GM23248 (cell line): ENCODE results near the gene RMC1. TPM values are rescaled to one million over a fixed set of nuclear protein-coding genes. Genes with fewer than 3 reads are reported as not detected.
"Not testable (repeated sequence)": the region's sequence is repeated elsewhere in the genome, so short reads cannot be mapped to it uniquely, and the experiment has no call there.

ENCODE experiments used
- DNase-seq: peaks from one replicate; pipeline ENCODE4 v3.0.0-alpha.2; 2015
- H2AFZ ChIP-seq: fragments of 200-600 bp; sonication (generic); 2 replicates; pipeline ENCODE4 v1.6.1; 2016; ENCODE audit warnings: antibody characterized with exemption
- H3F3A ChIP-seq: fragments of 200-600 bp; sonication (generic); 2 replicates; pipeline ENCODE4 v1.6.1; 2016; ENCODE audit warnings: mild to moderate bottlenecking, antibody characterized with exemption, mixed run types; ENCODE audit not compliant: insufficient read depth
- H3K27ac ChIP-seq: fragments of 200-600 bp; sonication (generic); 2 replicates; pipeline ENCODE4 v1.5.1; 2016; ENCODE audit warnings: mild to moderate bottlenecking
- H3K27me3 ChIP-seq: fragments of 200-600 bp; sonication (generic); replicated peaks from 2 replicates; pipeline ENCODE4 v1.6.1; 2016; ENCODE audit warnings: mild to moderate bottlenecking; ENCODE audit not compliant: insufficient read depth
- H3K36me3 ChIP-seq: fragments of 200-600 bp; sonication (generic); 2 replicates; pipeline ENCODE4 v1.6.1; 2016; ENCODE audit warnings: low read depth, mild to moderate bottlenecking
- H3K4me1 ChIP-seq: fragments of 200-600 bp; sonication (generic); 2 replicates; pipeline ENCODE4 v1.6.1; 2016; ENCODE audit warnings: mild to moderate bottlenecking; ENCODE audit not compliant: insufficient read depth
- H3K4me2 ChIP-seq: fragments of 200-600 bp; sonication (generic); one replicate; pipeline ENCODE4 v1.6.1; 2016; ENCODE audit warnings: mild to moderate bottlenecking; ENCODE audit not compliant: unreplicated experiment
- H3K4me3 ChIP-seq: fragments of 200-600 bp; sonication (generic); 2 replicates; pipeline ENCODE4 v1.5.1; 2016; ENCODE audit warnings: mild to moderate bottlenecking
- H3K79me2 ChIP-seq: fragments of 200-600 bp; sonication (generic); 2 replicates; pipeline ENCODE4 v1.6.1; 2016; ENCODE audit warnings: mild to moderate bottlenecking; ENCODE audit not compliant: insufficient read depth
- H3K9ac ChIP-seq: fragments of 200-600 bp; sonication (generic); 2 replicates; pipeline ENCODE4 v1.6.1; 2016; ENCODE audit warnings: mild to moderate bottlenecking
- H3K9me2 ChIP-seq: fragments of 200-600 bp; sonication (generic); 2 replicates; pipeline ENCODE4 v1.6.1; 2016; ENCODE audit warnings: mixed run types, mild to moderate bottlenecking, moderate library complexity; ENCODE audit not compliant: insufficient read depth
- H3K9me3 ChIP-seq: fragments of 200-600 bp; sonication (generic); one replicate; pipeline ENCODE4 v1.6.1; 2017; ENCODE audit warnings: low read depth
- H4K20me1 ChIP-seq: fragments of 200-600 bp; sonication (generic); 2 replicates; pipeline ENCODE4 v1.6.0; 2016; ENCODE audit not compliant: insufficient read depth
- EZH2 ChIP-seq: fragments of 200-600 bp; sonication (generic); IDR thresholded peaks from 2 replicates; pipeline ENCODE4 v1.6.1; 2018; ENCODE audit warnings: antibody characterized with exemption, mild to moderate bottlenecking; ENCODE audit not compliant: insufficient read depth, poor library complexity, severe bottlenecking
- EZH2phosphoT487 ChIP-seq: fragments of 200-600 bp; sonication (generic); IDR thresholded peaks from 2 replicates; pipeline ENCODE4 v1.6.1; 2018; ENCODE audit warnings: antibody characterized with exemption, moderate library complexity, mild to moderate bottlenecking, low read depth; ENCODE audit not compliant: insufficient read depth
- WGBS, 2 experiments: methylation state at CpG; one replicate each; pipeline ENCODE4 v1.1.6; 2015 to 2017; ENCODE audit warnings: low lambda C conversion rate in 2 of 2, low coverage in 1 of 2; ENCODE audit errors: missing lambda C conversion rate in 2 of 2; 5-methylcytosine and 5-hydroxymethylcytosine counted together
- in situ Hi-C: fragments of 300-500 bp; cut with MboI; formaldehyde crosslinking; loops from 2 replicates; pipeline ENCODE4 v1.15.0; 2020
- polyA plus RNA-seq: library from polyadenylated mRNA; unstranded; fragments of >200 nt; fragmentation: Nextera tagmentation; extraction: Ambion mirVana; gene quantifications from 2 replicates; pipeline ENCODE4 v1.2.1, GENCODE V29; 2016
- total RNA-seq: library from RNA; depleted of rRNA; stranded (reverse); fragments of >200 nt; shearing (Covaris generic); gene quantifications from 2 replicates; pipeline ENCODE4 v1.2.3, GENCODE V29; 2014

RMC1 gene
- total and polyA plus RNA-seq, 2 experiments from 2014 or later = 22.1 to 22.8 TPM

- TF ChIP-seq EZH2 (no peak), EZH2phosphoT487 (no peak)
- Histone ChIP-seq H3K79me2 (peaks cover 40% of the 10 kb centered on the region), H3K9me3 (no peaks in the 10 kb centered on the region), H3K27ac (no peak overlapping the region), H3K36me3 (peaks cover 5% of the 10 kb centered on the region; the same call in 1 of the 2 replicates), H3K9me2 (no peaks in the 10 kb centered on the region), H3K4me1 (peaks cover 6% of the 10 kb centered on the region; the same call in 1 of the 2 replicates), H2AFZ (no peak overlapping the region), H3K9ac (peak overlapping the region; percentile 85), H4K20me1 (no peaks in the 10 kb centered on the region), H3K4me3 (peak overlapping the region; percentile 91), H3K27me3 (no peaks in the 10 kb centered on the region), H3K4me2 (peak overlapping the region; percentile 82), H3F3A (no peaks in the 10 kb centered on the region)
- WGBS, 2 experiments = 98% methylated on average over 3 of the region's 3 CpGs
- in situ Hi-C loops = no loop called here
- DNase-seq = no peak
Observed at GRCh38 chr18:23504720-23505119, 1.4 kb downstream of the RMC1 start.

GRCh38 chr18:23506393-23506792 is 3.1 kb downstream of the RMC1 start:
- DNase-seq = no peak
- H3K9me2 ChIP-seq = no peaks in the 10 kb centered on the region
- no peaks in the 10 kb centered on the region for H4K20me1 ChIP-seq
- no peak overlapping the region for H3K4me3 ChIP-seq
- in situ Hi-C loops = no loop called here
- no peak overlapping the region for H3K4me2 ChIP-seq
- H3K4me1 ChIP-seq = peaks cover 6% of the 10 kb centered on the region; the same call in 1 of the 2 replicates
- H3K9ac ChIP-seq = no peak overlapping the region
- H3K27me3 ChIP-seq = no peaks in the 10 kb centered on the region
- 86 to 88% methylated on average over 6 of the region's 6 CpGs for WGBS, 2 experiments
- no peaks in the 10 kb centered on the region for H3K9me3 ChIP-seq
- no peak overlapping the region for H2AFZ ChIP-seq
- H3F3A ChIP-seq = no peaks in the 10 kb centered on the region
- H3K36me3 ChIP-seq = peaks cover 22% of the 10 kb centered on the region
- H3K79me2 ChIP-seq = peaks cover 40% of the 10 kb centered on the region
- TF ChIP-seq EZH2phosphoT487 (no peak), EZH2 (no peak)
- no peak overlapping the region for H3K27ac ChIP-seq

- H3K4me1 ChIP-seq, H3K4me3 ChIP-seq, H3K27me3 ChIP-seq, in situ Hi-C loops, H2AFZ ChIP-seq, H3K4me2 ChIP-seq, H3K9ac ChIP-seq, H3K27ac ChIP-seq, H4K20me1 ChIP-seq, H3K9me2 ChIP-seq, H3K9me3 ChIP-seq, DNase-seq: not testable (repeated sequence)
- 98 to 100% methylated on average over 2 of the region's 2 CpGs for WGBS, 2 experiments
- Histone ChIP-seq H3K79me2 (peaks cover 17% of the 10 kb centered on the region), H3F3A (peaks cover 11% of the 10 kb centered on the region; the same call in 1 of the 2 replicates), H3K36me3 (peaks cover 27% of the 10 kb centered on the region)
Observed at GRCh38 chr18:23510923-23511322, 7.6 kb downstream of the RMC1 start.

GRCh38 chr18:23512216-23512615 is 8.9 kb downstream of the RMC1 start:
- H2AFZ ChIP-seq, in situ Hi-C loops, H3K9me2 ChIP-seq, H3K4me2 ChIP-seq, H3K9ac ChIP-seq, H3K27me3 ChIP-seq, H3K4me3 ChIP-seq, H3K4me1 ChIP-seq, H3K9me3 ChIP-seq, H3K27ac ChIP-seq, H4K20me1 ChIP-seq, DNase-seq, H3K79me2 ChIP-seq: not testable (repeated sequence)
- Histone ChIP-seq H3F3A (peaks cover 11% of the 10 kb centered on the region; the same call in 1 of the 2 replicates), H3K36me3 (peaks cover 33% of the 10 kb centered on the region)
- WGBS, 2 experiments = 91 to 92% methylated on average over 7 of the region's 7 CpGs

GRCh38 chr18:23512641-23513040 is 9.3 kb downstream of the RMC1 start:
- H4K20me1 ChIP-seq = no peaks in the 10 kb centered on the region
- H3K4me1 ChIP-seq = no peaks in the 10 kb centered on the region
- no peaks in the 10 kb centered on the region for H3K9me2 ChIP-seq
- no peak overlapping the region for H3K27ac ChIP-seq
- peaks cover 11% of the 10 kb centered on the region; the same call in 1 of the 2 replicates for H3F3A ChIP-seq
- DNase-seq = no peak
- H3K36me3 ChIP-seq = peaks cover 36% of the 10 kb centered on the region
- H3K27me3 ChIP-seq = no peaks in the 10 kb centered on the region
- H3K79me2 ChIP-seq = peaks cover 3% of the 10 kb centered on the region; the same call in 1 of the 2 replicates
- WGBS, 2 experiments = 83 to 100% methylated on average over 1 of the region's 1 CpG
- no peak overlapping the region for H3K9ac ChIP-seq
- in situ Hi-C loops = no loop called here
- TF ChIP-seq EZH2 (no peak), EZH2phosphoT487 (no peak)
- no peak overlapping the region for H3K4me3 ChIP-seq
- H2AFZ ChIP-seq = no peak overlapping the region
- H3K4me2 ChIP-seq = no peak overlapping the region
- no peaks in the 10 kb centered on the region for H3K9me3 ChIP-seq
